Epithelial cell of proximal tubule (primary cell): ENCODE results near the gene BARHL2. TPM values are rescaled to one million over a fixed set of nuclear protein-coding genes. Genes with fewer than 3 reads are reported as not detected.

Source experiments
- DNase-seq: peaks from one replicate; pipeline ENCODE4 v3.0.0-alpha.2; 2011; ENCODE audit warnings: low read depth
- H3K4me3 ChIP-seq: 2 replicates; pipeline ENCODE4 v1.5.1; 2011; ENCODE audit warnings: low read depth, mild to moderate bottlenecking, low read length
- total RNA-seq: library from RNA; depleted of rRNA; stranded (reverse); fragments of >200 nt; gene quantifications from 2 replicates; pipeline ENCODE4 v1.2.3, GENCODE V29; 2015
- TF ChIP-seq, protein P1 (sequence below): conservative IDR thresholded peaks from 2 replicates; pipeline ENCODE4 v1.5.1; 2012; ENCODE audit warnings: low read depth, mild to moderate bottlenecking, low read length

Gene BARHL2
- total RNA-seq, 1 donor from 2014 or later = not detected

DNA sequence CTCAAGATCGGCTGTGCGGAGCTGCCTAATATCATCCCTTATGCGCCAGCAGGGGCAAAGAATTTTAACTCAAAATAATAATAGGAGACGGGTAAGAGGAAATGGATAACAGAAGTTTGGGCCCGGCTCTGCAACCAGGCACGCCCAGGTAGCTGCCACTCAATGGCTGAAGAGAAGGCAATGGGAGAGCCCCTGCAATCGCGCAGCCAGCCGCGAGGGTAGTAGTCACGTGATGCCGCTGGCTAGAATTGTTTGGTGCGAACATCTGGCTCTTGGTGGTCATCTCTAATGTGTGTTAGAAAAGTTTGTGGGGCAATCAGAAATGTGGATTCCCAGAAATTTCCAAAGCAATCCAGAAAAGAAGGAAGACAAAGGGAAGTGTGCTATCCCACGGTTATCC is 12.3 kb downstream of the BARHL2 start:
- DNase-seq = no peak
- TF ChIP-seq, protein P1, sequence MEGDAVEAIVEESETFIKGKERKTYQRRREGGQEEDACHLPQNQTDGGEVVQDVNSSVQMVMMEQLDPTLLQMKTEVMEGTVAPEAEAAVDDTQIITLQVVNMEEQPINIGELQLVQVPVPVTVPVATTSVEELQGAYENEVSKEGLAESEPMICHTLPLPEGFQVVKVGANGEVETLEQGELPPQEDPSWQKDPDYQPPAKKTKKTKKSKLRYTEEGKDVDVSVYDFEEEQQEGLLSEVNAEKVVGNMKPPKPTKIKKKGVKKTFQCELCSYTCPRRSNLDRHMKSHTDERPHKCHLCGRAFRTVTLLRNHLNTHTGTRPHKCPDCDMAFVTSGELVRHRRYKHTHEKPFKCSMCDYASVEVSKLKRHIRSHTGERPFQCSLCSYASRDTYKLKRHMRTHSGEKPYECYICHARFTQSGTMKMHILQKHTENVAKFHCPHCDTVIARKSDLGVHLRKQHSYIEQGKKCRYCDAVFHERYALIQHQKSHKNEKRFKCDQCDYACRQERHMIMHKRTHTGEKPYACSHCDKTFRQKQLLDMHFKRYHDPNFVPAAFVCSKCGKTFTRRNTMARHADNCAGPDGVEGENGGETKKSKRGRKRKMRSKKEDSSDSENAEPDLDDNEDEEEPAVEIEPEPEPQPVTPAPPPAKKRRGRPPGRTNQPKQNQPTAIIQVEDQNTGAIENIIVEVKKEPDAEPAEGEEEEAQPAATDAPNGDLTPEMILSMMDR = no peak

DNA sequence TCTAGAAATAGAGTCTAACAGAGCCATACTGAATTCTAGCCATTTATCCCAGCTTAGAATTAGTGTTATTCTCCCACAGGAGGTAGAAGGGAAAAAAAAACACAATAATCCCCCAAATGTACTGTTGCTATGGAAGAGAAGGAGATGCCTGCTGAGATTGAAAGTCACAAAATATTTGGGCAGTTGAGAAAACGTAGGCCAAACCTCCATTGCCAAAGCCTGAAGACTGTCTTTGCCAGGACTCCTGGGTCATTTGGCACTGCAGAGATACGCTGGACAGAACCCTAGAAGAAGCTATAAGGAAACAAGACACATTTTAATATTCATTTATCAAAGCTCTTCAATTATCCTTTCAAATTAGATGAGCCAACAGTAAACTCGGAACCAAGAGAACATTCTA is 22.3 kb downstream of the BARHL2 start:
- TF ChIP-seq, protein P1 = no peak
- DNase-seq = no peak
- no peak overlapping the region for H3K4me3 ChIP-seq

More for the DNA sequence above, 12.3 kb downstream of the BARHL2 start:
- H3K4me3 ChIP-seq = no peak overlapping the region

DNA sequence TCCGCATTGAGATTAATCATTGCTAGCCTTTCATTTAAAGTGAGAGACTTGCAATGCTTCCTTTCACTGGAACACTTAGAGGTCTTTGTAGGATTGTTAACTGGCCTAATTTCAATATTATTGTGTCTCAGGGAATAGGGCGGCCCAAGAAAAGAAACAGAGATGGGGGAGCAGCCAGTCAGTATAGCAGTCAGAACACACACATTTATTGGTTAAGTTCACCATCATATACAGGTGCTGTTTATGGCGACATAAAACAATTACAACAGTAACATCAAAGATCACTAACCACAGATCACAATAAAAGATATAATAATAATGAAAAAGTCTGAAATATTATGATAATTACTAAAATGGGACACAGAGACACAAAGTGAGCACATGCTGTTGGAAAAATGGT is 29.4 kb downstream of the BARHL2 start:
- TF ChIP-seq, protein P1 = no peak
- no peak for DNase-seq
- no peak overlapping the region for H3K4me3 ChIP-seq

DNA sequence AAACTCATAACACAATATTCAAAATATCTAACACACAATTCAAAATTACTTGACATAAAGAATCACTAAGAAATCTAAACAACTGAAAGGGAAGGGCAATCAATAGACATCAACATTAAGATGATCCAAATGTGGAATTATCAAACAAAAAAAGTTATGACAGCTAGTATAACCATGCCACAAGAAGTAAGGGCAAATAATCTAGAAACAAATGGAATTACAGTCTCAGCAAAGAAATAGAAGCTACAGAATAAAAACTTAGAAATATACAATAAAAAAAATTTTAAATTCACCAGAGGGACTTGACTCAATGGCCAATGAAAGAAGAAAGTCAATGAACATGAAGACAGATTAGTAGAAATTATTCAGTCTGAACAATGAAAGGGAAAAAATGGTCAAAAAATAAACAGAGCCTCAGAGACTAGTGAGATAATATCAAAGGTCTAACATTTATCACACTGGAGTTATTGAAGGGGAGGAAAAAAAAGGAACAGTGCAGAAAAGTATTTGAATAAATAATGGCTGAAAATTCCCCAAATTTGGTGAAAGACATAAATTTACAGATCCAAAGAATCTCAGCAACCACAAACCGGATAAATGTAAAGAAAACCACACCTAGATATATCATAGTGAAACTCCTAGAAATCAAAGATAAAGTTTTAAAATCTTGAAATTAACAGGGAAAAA is 41.8 kb downstream of the BARHL2 start:
- H3K4me3 ChIP-seq = no peak overlapping the region
- TF ChIP-seq, protein P1 = no peak
- DNase-seq = no peak

DNA sequence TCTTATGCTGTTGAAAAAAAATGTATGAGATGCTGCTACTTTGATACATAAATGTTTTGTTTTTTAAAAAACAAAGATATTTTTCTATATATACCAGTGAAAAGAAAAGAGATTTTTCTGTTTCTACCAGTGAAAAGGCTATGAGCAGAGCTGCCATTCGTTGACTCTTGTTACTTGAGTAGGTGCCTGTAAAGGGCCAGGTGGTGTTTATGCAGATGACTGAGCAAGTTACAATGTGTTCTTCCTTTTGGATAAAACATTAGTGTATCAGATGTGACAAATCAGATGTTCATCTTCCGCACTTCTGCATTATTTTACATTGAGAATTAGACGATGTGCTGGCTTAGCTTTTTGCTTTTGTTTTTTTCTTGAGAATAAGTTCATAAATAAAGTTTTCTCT is 45.4 kb downstream of the BARHL2 start:
- no peak overlapping the region for H3K4me3 ChIP-seq
- TF ChIP-seq, protein P1 = no peak
- DNase-seq = no peak

DNA sequence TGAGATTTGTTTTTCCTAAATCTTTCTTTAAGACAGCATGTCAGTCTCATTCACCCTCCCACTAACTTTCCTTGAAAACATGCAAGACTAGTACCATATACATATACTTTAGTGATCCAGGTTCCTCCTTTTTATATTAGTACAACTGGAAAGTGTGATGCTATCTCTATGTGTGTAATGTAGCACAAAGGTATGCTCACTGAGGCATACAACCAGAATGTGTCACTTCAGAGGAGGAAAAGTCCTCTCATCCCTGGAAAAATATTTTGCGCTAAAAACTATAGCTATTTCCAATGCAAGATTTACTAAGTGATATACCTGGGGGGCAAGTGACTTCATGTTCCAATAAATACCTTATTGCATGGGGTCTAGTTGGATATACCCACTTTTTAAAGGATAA is 45.9 kb downstream of the BARHL2 start:
- H3K4me3 ChIP-seq = no peak overlapping the region
- TF ChIP-seq, protein P1 = no peak
- no peak for DNase-seq
